ENCODE data around the gene CYB5R3. TPM values are rescaled to one million over a fixed set of nuclear protein-coding genes. Genes with fewer than 3 reads are reported as not detected.
A peak's percentile ranks its signal among the peaks of the same experiment; 100 is the strongest.
"Not testable (repeated sequence)": the region's sequence is repeated elsewhere in the genome, so short reads cannot be mapped to it uniquely, and the experiment has no call there.

The CYB5R3 gene
- polyA plus RNA-seq, 1 donor (not counting 4 experiments of a cell fraction or from before 2014, with no cell fraction given): 102 TPM

DNA sequence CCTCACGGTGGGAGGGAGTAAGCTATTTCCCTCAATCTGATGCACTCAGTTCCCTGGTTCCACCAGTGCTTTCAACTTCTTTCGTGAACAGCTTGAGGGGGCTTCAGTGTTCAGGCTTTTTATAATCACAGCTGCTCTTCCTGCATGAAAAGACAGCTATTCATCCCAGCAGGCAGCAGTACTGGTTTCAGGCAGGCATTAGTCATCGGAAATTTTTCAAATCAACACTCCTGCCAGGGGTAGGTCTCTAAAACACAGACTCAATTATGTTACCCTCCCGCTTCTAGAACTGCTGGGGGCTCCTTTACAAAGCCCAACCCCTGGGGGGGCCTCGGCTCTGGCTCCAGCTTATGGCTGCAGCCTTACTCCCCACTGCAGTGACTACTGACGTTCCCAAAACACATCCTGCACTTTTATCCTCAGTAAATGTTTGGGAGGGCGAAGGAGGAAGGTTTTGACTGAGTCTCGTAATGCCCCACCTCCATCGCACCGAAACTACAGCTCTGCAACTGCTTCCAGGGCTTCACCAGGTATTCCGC lies 40.3 kb downstream of the CYB5R3 start:
- H3K36me3 ChIP-seq (ENCODE audit: control insufficient read depth in 2 of 2, extremely low read depth in 1 of 2, insufficient read depth in 2 of 2, low read length in 2 of 2): peaks cover 12 to 21% of the 10 kb centered on the region in 2 experiments
- no peak for TF ChIP-seq EZH2 (IDR thresholded peaks at IDR 0.05; ENCODE audit: low read length)
- no peak for TF ChIP-seq CTCF (optimal IDR thresholded peaks at IDR 0.05 in 1 of 3, IDR thresholded peaks at IDR 0.05 in 1 of 3, conservative IDR thresholded peaks at IDR 0.05 in 1 of 3; ENCODE audit: extremely low read depth in 1 of 3, insufficient read depth in 2 of 3, low read length in 3 of 3)
- H3K9ac ChIP-seq (ENCODE audit: control insufficient read depth, extremely low read depth, insufficient read depth, low read length): peak overlapping the region; percentile 71
- FAIRE-seq (peak; percentile 81), DNase-seq (ENCODE audit: low read depth, low spot score) (no peak)
- peaks cover 28% of the 10 kb centered on the region for H3K4me1 ChIP-seq (ENCODE audit: control insufficient read depth, extremely low read depth, insufficient read depth, low read length)
- peaks cover 10% of the 10 kb centered on the region for H3K9me1 ChIP-seq (ENCODE audit: control insufficient read depth, extremely low read depth, insufficient read depth, low read length)
- H3K4me2 ChIP-seq (ENCODE audit: control insufficient read depth, extremely low read depth, insufficient read depth, low read depth, low read length): peak overlapping the region; percentile 78
- dilution Hi-C loops (cut with MboI; ENCODE audit: extremely low pct_ligation_motif_present, low sequenced_read_pairs): no loop called here
- H3K27ac ChIP-seq (ENCODE audit: control insufficient read depth, insufficient read depth, low read length): peak overlapping the region; percentile 79
- no peaks in the 10 kb centered on the region for H3K9me3 ChIP-seq (ENCODE audit: control insufficient read depth, low read depth, low read length)
- peaks cover 91% of the 10 kb centered on the region for H3K79me2 ChIP-seq (ENCODE audit: control insufficient read depth, insufficient read depth, low read length)
- H3K27me3 ChIP-seq (ENCODE audit: control insufficient read depth, extremely low read depth, insufficient read depth, low read length): no peaks in the 10 kb centered on the region
- H3K4me3 ChIP-seq (ENCODE audit: control insufficient read depth in 2 of 3, extremely low read depth in 1 of 3, insufficient read depth in 2 of 3, low read depth in 1 of 3, low read length in 3 of 3): peak overlapping the region in 2 of 3 experiments; percentile 16 to 51
- H2AFZ ChIP-seq (ENCODE audit: control insufficient read depth, low read length): no peak overlapping the region
- peaks cover 7% of the 10 kb centered on the region for H4K20me1 ChIP-seq (ENCODE audit: control insufficient read depth, extremely low read depth, insufficient read depth, low read length)

- no peak for TF ChIP-seq CTCF (optimal IDR thresholded peaks at IDR 0.05 in 1 of 3, IDR thresholded peaks at IDR 0.05 in 1 of 3, conservative IDR thresholded peaks at IDR 0.05 in 1 of 3; ENCODE audit: extremely low read depth in 1 of 3, insufficient read depth in 2 of 3, low read length in 3 of 3)
- no peak for TF ChIP-seq EZH2 (IDR thresholded peaks at IDR 0.05; ENCODE audit: low read length)
- H2AFZ ChIP-seq (ENCODE audit: control insufficient read depth, low read length): no peak overlapping the region
- H3K4me1 ChIP-seq (ENCODE audit: control insufficient read depth, extremely low read depth, insufficient read depth, low read length): peaks cover 27% of the 10 kb centered on the region
- H3K9ac ChIP-seq (ENCODE audit: control insufficient read depth, extremely low read depth, insufficient read depth, low read length): peak overlapping the region; percentile 71
- H3K4me3 ChIP-seq (ENCODE audit: control insufficient read depth in 2 of 3, extremely low read depth in 1 of 3, insufficient read depth in 2 of 3, low read depth in 1 of 3, low read length in 3 of 3): no peak overlapping the region
- peaks cover 93% of the 10 kb centered on the region for H3K79me2 ChIP-seq (ENCODE audit: control insufficient read depth, insufficient read depth, low read length)
- peaks cover 10% of the 10 kb centered on the region for H3K9me1 ChIP-seq (ENCODE audit: control insufficient read depth, extremely low read depth, insufficient read depth, low read length)
- no peaks in the 10 kb centered on the region for H3K27me3 ChIP-seq (ENCODE audit: control insufficient read depth, extremely low read depth, insufficient read depth, low read length)
- H3K9me3 ChIP-seq (ENCODE audit: control insufficient read depth, low read depth, low read length): no peaks in the 10 kb centered on the region
- DNase-seq (ENCODE audit: low read depth, low spot score) (no peak), FAIRE-seq (no peak)
- H3K36me3 ChIP-seq (ENCODE audit: control insufficient read depth in 2 of 2, extremely low read depth in 1 of 2, insufficient read depth in 2 of 2, low read length in 2 of 2): peaks cover 12 to 21% of the 10 kb centered on the region in 2 experiments
- peak overlapping the region; percentile 78 for H3K4me2 ChIP-seq (ENCODE audit: control insufficient read depth, extremely low read depth, insufficient read depth, low read depth, low read length)
- peak overlapping the region; percentile 79 for H3K27ac ChIP-seq (ENCODE audit: control insufficient read depth, insufficient read depth, low read length)
- dilution Hi-C loops (cut with MboI; ENCODE audit: extremely low pct_ligation_motif_present, low sequenced_read_pairs): no loop called here
- peaks cover 7% of the 10 kb centered on the region for H4K20me1 ChIP-seq (ENCODE audit: control insufficient read depth, extremely low read depth, insufficient read depth, low read length)
Measured at GRCh38 chr22:42608136-42608822, 40.9 kb downstream of the CYB5R3 start.

- Histone ChIP-seq H3K36me3 (ENCODE audit: control insufficient read depth in 2 of 2, extremely low read depth in 1 of 2, insufficient read depth in 2 of 2, low read length in 2 of 2) (peaks cover 12 to 19% of the 10 kb centered on the region in 2 experiments), H3K4me1 (ENCODE audit: control insufficient read depth, extremely low read depth, insufficient read depth, low read length) (peaks cover 21% of the 10 kb centered on the region), H3K79me2 (ENCODE audit: control insufficient read depth, insufficient read depth, low read length) (peaks cover 93% of the 10 kb centered on the region)
- H3K27me3 ChIP-seq (ENCODE audit: control insufficient read depth, extremely low read depth, insufficient read depth, low read length); H3K9me3 ChIP-seq (ENCODE audit: control insufficient read depth, low read depth, low read length); H3K9me1 ChIP-seq (ENCODE audit: control insufficient read depth, extremely low read depth, insufficient read depth, low read length); H3K4me2 ChIP-seq (ENCODE audit: control insufficient read depth, extremely low read depth, insufficient read depth, low read depth, low read length); DNase-seq (ENCODE audit: low read depth, low spot score); H4K20me1 ChIP-seq (ENCODE audit: control insufficient read depth, extremely low read depth, insufficient read depth, low read length); H3K27ac ChIP-seq (ENCODE audit: control insufficient read depth, insufficient read depth, low read length); H2AFZ ChIP-seq (ENCODE audit: control insufficient read depth, low read length); H3K9ac ChIP-seq (ENCODE audit: control insufficient read depth, extremely low read depth, insufficient read depth, low read length); dilution Hi-C loops (cut with MboI; ENCODE audit: extremely low pct_ligation_motif_present, low sequenced_read_pairs); H3K4me3 ChIP-seq (ENCODE audit: control insufficient read depth in 2 of 3, extremely low read depth in 1 of 3, insufficient read depth in 2 of 3, low read depth in 1 of 3, low read length in 3 of 3); FAIRE-seq: not testable (repeated sequence)
Measured at GRCh38 chr22:42607641-42608040, 41.6 kb downstream of the CYB5R3 start.

All from keratinocyte (primary cell).